OCI-LY7 (cell line): ENCODE results near the gene TARP.

Experiments used
- BruUV-seq: library from RNA; stranded (reverse); fragments of 400-500 nt; replicated peaks from 2 replicates; lab custom pipeline; 2021; lab: Mats Ljungman, UMichigan
- CTCF ChIA-PET: fragments of 300-600 bp; sonication (Branson Sonifier 250); formaldehyde crosslinking; loops from one replicate; lab custom pipeline; 2022; ENCODE audit warnings: antibody characterized with exemption; ENCODE audit not compliant: unreplicated experiment; lab: Charles Lee
- POLR2A ChIA-PET: fragments of 300-600 bp; sonication (Branson Sonifier 250); formaldehyde crosslinking; loops from one replicate; lab custom pipeline; 2022; ENCODE audit warnings: antibody characterized with exemption; lab: Charles Lee
- DNase-seq: peaks from one replicate; pipeline ENCODE4 v3.0.0-alpha.2; 2015; ENCODE audit warnings: low spot score
- H2AFZ ChIP-seq: fragments of 200-600 bp; sonication (generic), shearing (Covaris generic); 2 replicates; pipeline ENCODE4 v1.6.1; 2014; ENCODE audit warnings: mild to moderate bottlenecking, antibody characterized with exemption, low read length, moderate library complexity
- H3K27ac ChIP-seq: fragments of 200-600 bp; sonication (generic); 2 replicates; pipeline ENCODE4 v1.5.1; 2014; ENCODE audit warnings: mixed run types, low read depth, mild to moderate bottlenecking, moderate library complexity, low read length, inconsistent platforms; ENCODE audit not compliant: poor library complexity, severe bottlenecking
- H3K36me3 ChIP-seq: fragments of 200-600 bp; sonication (generic); 2 replicates; pipeline ENCODE4 v1.6.1; 2014; ENCODE audit warnings: mild to moderate bottlenecking, antibody characterized with exemption, low read length, moderate library complexity, mixed read lengths; ENCODE audit not compliant: insufficient read depth
- H3K4me1 ChIP-seq: fragments of 200-600 bp; sonication (generic); 2 replicates; pipeline ENCODE4 v1.5.1; 2014; ENCODE audit warnings: mild to moderate bottlenecking, low read length; ENCODE audit not compliant: insufficient read depth, poor library complexity, severe bottlenecking
- H3K4me2 ChIP-seq: fragments of 200-600 bp; sonication (generic); 2 replicates; pipeline ENCODE4 v1.6.1; 2014; ENCODE audit warnings: mild to moderate bottlenecking, low read length
- H3K4me3 ChIP-seq: fragments of 200-600 bp; sonication (generic); 2 replicates; pipeline ENCODE4 v1.5.1; 2014; ENCODE audit warnings: mild to moderate bottlenecking, low read depth, low read length; ENCODE audit not compliant: poor library complexity, severe bottlenecking
- H3K79me2 ChIP-seq: fragments of 200-600 bp; sonication (generic); 2 replicates; pipeline ENCODE4 v1.6.1; 2016; ENCODE audit warnings: low read depth, mild to moderate bottlenecking, low read length, moderate library complexity, mixed read lengths; ENCODE audit not compliant: insufficient read depth
- H3K9me2 ChIP-seq: fragments of 200-600 bp; sonication (generic); 2 replicates; pipeline ENCODE4 v1.6.1; 2016; ENCODE audit warnings: mild to moderate bottlenecking, low read length, mixed read lengths; ENCODE audit not compliant: insufficient read depth
- H3K9me3 ChIP-seq: fragments of 200-600 bp; sonication (generic); 2 replicates; pipeline ENCODE4 v1.6.1; 2014; ENCODE audit warnings: mild to moderate bottlenecking, mixed run types, low read length, mixed read lengths
- H4K20me1 ChIP-seq: fragments of 200-600 bp; sonication (generic); 2 replicates; pipeline ENCODE4 v1.6.1; 2014; ENCODE audit warnings: mild to moderate bottlenecking, antibody characterized with exemption, low read length, moderate library complexity, mixed read lengths; ENCODE audit not compliant: insufficient read depth
- CTCF ChIP-seq: fragments of 200-600 bp; sonication (generic); conservative IDR thresholded peaks from 2 replicates; pipeline ENCODE4 v1.5.1; 2014; ENCODE audit warnings: mild to moderate bottlenecking, antibody characterized with exemption, low read length, moderate library complexity, mixed read lengths
- EZH2phosphoT487 ChIP-seq: fragments of 200-600 bp; sonication (generic); IDR thresholded peaks from 2 replicates; pipeline ENCODE4 v1.6.1; 2018; ENCODE audit warnings: low read depth, borderline replicate concordance, mild to moderate bottlenecking, mixed run types, antibody characterized with exemption, low read length, moderate library complexity, mixed read lengths
- intact Hi-C: fragments of 100-400 bp; cut with micrococcal nuclease; formaldehyde crosslinking; loops from one replicate; pipeline ENCODE4 v1.10.0; 2022; ENCODE audit not compliant: unreplicated experiment

Gene TARP

DNA sequence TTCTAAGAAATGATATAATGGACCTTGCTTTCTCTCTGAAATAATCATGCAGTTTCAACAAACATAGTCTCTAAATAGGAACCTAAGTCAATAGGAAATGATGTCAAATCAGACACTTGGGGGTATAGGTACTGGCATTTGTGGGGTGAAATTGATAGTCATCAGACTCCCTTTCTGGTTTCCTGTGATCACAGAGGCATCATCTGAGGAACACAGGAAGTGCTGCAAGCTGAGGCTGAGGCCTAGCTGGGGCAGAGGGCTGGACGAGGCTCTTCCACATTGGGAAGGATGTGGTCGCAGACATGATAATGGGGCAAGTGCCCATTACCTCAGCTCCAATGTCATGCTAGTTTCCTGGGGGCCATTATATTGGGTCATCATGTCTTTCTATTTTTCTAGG, 33.5 kb upstream of the TARP start:
- Histone ChIP-seq H4K20me1 (no peaks in the 10 kb centered on the region), H3K27ac (no peak overlapping the region), H3K4me2 (no peak overlapping the region), H3K79me2 (no peaks in the 10 kb centered on the region), H3K36me3 (no peaks in the 10 kb centered on the region), H3K4me1 (no peaks in the 10 kb centered on the region), H3K9me3 (0 out of 2 replicates have a peak, but pooled peaks cover 3% of the 10 kb centered on the region), H2AFZ (no peak overlapping the region), H3K4me3 (no peak overlapping the region), H3K9me2 (no peaks in the 10 kb centered on the region)
- no TSS peak for BruUV-seq
- intact Hi-C loops = no loop called here
- TF ChIP-seq CTCF = no peak
- TF ChIP-seq EZH2phosphoT487 = no peak
- ChIA-PET CTCF (no interaction called here), POLR2A (interaction anchor here (0.5 to 0.9 kb wide), 2 partner anchors 9 to 21 kb away, joined by 3 read pairs; no protein-coding TSS in a partner anchor)
- DNase-seq = no peak

DNA sequence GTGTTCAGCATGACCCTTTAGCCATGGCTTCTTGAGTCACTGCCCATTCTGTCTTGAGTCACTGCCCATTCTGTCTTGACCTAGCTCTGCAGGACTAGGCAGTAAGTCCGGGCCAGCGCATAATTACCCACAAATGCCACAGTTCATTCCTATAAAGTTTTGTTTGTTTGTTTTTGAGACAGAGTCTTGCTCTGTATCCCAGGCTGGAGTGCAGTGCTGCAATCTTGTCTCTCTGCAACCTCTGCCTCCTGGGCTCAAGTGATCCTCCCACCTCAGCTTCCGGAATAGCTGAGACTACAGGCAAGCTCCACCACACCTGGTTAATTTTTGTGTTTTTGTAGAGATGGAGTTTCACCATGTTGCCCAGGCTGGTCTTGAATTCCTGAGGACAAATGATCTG, 32.7 kb upstream of the TARP start:
- ChIA-PET CTCF (no interaction called here), POLR2A (interaction anchor here (0.6 to 0.7 kb wide), 2 partner anchors 12 to 126 kb away, joined by 4 to 5 read pairs; no protein-coding TSS in a partner anchor)

More for the DNA sequence above, 32.7 kb upstream of the TARP start:
- intact Hi-C loops = no loop called here
- Histone ChIP-seq H4K20me1 (no peaks in the 10 kb centered on the region), H3K9me2 (no peaks in the 10 kb centered on the region), H3K4me3 (no peak overlapping the region), H3K36me3 (no peaks in the 10 kb centered on the region), H3K27ac (no peak overlapping the region), H2AFZ (no peak overlapping the region), H3K4me2 (no peak overlapping the region), H3K4me1 (no peaks in the 10 kb centered on the region), H3K79me2 (no peaks in the 10 kb centered on the region), H3K9me3 (0 out of 2 replicates have a peak, but pooled peaks cover 3% of the 10 kb centered on the region)
- BruUV-seq = no TSS peak
- DNase-seq = no peak
- TF ChIP-seq EZH2phosphoT487 (no peak), CTCF (no peak)
